ENCODE results near the gene PLBD1.

The PLBD1 gene

DNA sequence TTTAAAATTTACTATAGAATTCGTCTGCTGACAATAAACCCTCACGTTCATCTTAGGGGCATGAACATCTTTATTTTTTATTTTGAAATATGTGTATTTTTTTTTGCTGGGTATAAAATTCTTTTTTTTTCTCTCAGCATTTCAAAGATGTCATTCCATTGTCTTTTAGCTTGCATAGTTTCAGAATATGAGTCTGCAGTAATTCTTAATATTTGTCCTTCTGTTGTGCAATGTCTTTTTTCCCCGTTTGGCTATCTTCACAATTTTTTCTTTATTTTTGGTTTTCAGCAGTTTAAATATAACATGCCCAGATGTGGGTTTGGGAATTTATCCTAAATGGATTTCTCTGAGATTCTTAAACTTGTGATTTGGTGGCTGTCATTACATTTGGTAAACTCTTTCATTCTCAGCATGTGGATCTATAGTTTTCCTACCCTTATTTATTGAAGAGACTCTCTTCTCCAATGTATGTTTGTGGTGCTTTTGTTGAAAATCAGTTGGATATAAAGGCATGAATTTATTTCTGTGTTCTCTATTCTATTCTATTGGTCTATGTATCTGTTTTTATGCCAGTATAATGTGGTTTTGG is 37.8 kb upstream of the PLBD1 start:
- peaks cover 0 to 10% (median 0%) of the 10 kb centered on the region in 10 experiments; a peak in 3 of 20 replicates for H3K4me1 ChIP-seq
- H3K36me3 ChIP-seq, result no peaks in the 10 kb centered on the region
- no peaks in the 10 kb centered on the region for H4K20me1 ChIP-seq
- no peak overlapping the region for H3K9ac ChIP-seq
- H3K27me3 ChIP-seq, result no peaks in the 10 kb centered on the region
- H3K27ac ChIP-seq, result no peak overlapping the region
- H3K4me3 ChIP-seq, result no peak overlapping the region
- H3K9me3 ChIP-seq (replicated peaks in 1 of 11), result peaks cover 35 to 75% (median 62%) of the 10 kb centered on the region in 11 experiments
- no peak overlapping the region for H3K4me2 ChIP-seq
- TF ChIP-seq Cebpa-rat (IDR thresholded peaks at IDR 0.05), result no peak

DNA sequence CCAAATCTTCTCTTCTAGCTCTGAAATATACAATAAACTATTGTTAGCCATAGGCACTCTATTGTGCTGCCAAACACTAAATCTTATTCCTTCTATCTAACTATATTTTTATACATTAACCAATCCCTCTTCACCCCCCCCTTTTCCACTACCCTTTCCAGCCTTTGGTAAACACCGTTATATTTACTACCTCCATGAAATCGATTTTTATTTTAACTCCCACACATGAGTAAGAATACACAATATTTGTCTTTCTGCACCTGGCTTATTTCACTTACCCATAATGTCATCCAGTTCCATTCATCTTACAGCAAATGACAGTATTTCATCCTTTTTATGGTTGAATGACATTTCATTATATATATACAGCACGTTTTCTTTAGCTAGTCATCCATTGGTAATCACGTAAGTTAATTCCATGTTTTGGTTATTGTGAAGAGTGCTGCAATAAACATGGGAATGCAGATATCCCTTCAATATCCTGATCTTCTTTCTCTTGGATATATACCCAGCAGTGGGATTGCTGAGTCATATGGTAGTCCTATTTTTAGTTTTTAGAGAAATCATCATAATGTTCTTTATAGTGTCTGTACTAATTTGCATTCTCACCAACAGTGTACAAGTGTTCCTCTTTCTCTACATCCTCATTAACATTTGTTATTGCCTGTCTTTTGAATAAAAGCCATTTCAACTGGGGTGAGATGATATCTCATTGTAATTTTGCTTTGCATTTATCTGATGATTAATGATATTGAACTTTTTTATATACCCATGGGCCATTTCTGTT is 34.2 kb upstream of the PLBD1 start:
- H3K4me3 ChIP-seq, result no peak overlapping the region
- no peak overlapping the region for H3K9ac ChIP-seq

DNA sequence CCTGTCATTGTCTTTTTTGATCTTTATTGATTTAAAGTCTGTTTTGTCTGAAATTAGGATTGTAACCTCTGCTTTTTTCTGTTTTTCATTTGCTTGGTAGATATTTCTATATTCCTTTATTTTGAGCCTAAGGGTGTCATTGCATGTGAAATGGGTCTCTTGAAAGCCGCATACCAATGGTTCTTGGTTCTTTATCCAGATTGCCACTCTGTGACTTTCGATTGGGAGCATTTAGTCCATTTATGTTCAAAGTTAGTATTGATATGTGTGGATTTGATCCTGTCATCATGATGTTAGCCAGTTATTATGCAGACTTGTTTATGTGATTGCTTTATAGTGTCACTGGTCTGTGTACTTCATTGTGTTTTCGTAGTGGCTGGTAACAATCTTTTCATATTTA is 29.8 kb upstream of the PLBD1 start:
- no peak for TF ChIP-seq Cebpa-rat (IDR thresholded peaks at IDR 0.05)
- no peaks in the 10 kb centered on the region for H3K27me3 ChIP-seq
- H3K9me3 ChIP-seq (replicated peaks in 1 of 11), result peaks cover 14 to 40% (median 21%) of the 10 kb centered on the region in 11 experiments; a peak in 20 of 22 replicates
- H3K36me3 ChIP-seq, result no peaks in the 10 kb centered on the region
- no peak overlapping the region for H3K27ac ChIP-seq
- no peaks in the 10 kb centered on the region for H4K20me1 ChIP-seq
- H3K4me2 ChIP-seq, result no peak overlapping the region
- no peak overlapping the region for H3K4me3 ChIP-seq
- peaks cover 0 to 9% (median 0%) of the 10 kb centered on the region in 10 experiments; a peak in 3 of 20 replicates for H3K4me1 ChIP-seq
- H3K9ac ChIP-seq, result no peak overlapping the region

More for the DNA sequence above, 34.2 kb upstream of the PLBD1 start:
- peaks cover 37 to 67% (median 52%) of the 10 kb centered on the region in 11 experiments for H3K9me3 ChIP-seq (replicated peaks in 1 of 11)
- H3K4me1 ChIP-seq, result peaks cover 0 to 10% (median 0%) of the 10 kb centered on the region in 10 experiments; a peak in 3 of 20 replicates
- TF ChIP-seq Cebpa-rat (IDR thresholded peaks at IDR 0.05), result no peak
- no peaks in the 10 kb centered on the region for H3K27me3 ChIP-seq
- no peaks in the 10 kb centered on the region for H4K20me1 ChIP-seq
- no peak overlapping the region for H3K27ac ChIP-seq
- 0 out of 22 replicates have a peak overlapping the region, but pooled peaks of 1 of the 11 experiments have one; percentile 40 for H3K4me2 ChIP-seq
- no peaks in the 10 kb centered on the region for H3K36me3 ChIP-seq

DNA sequence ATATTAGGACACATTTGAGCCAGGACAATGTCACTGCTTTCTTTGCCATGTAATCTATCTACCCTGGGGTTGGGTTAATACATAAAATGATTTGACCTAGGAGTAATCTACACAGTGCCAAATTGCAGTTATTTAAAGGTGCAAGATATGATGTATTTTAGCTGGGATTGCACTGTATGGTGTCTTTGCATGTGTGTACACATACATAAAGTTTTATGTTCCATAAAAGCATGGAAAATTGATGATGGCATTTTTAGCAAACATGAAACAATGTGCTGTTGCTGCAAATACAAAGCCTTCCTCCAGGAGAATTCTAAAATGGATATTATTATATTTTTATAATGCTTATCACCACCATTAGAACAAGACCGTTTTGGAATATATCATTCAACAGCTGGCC is 24.0 kb upstream of the PLBD1 start:
- no peak for TF ChIP-seq Cebpa-rat (IDR thresholded peaks at IDR 0.05)
- Histone ChIP-seq H3K27ac (no peak overlapping the region), H3K4me3 (no peak overlapping the region), H3K9me3 (replicated peaks in 1 of 11) (peaks cover 0 to 25% (median 7%) of the 10 kb centered on the region in 11 experiments; a peak in 10 of 22 replicates), H3K4me1 (no peaks in the 10 kb centered on the region), H3K36me3 (no peaks in the 10 kb centered on the region), H3K9ac (no peak overlapping the region), H4K20me1 (no peaks in the 10 kb centered on the region), H3K27me3 (no peaks in the 10 kb centered on the region), H3K4me2 (no peak overlapping the region)

DNA sequence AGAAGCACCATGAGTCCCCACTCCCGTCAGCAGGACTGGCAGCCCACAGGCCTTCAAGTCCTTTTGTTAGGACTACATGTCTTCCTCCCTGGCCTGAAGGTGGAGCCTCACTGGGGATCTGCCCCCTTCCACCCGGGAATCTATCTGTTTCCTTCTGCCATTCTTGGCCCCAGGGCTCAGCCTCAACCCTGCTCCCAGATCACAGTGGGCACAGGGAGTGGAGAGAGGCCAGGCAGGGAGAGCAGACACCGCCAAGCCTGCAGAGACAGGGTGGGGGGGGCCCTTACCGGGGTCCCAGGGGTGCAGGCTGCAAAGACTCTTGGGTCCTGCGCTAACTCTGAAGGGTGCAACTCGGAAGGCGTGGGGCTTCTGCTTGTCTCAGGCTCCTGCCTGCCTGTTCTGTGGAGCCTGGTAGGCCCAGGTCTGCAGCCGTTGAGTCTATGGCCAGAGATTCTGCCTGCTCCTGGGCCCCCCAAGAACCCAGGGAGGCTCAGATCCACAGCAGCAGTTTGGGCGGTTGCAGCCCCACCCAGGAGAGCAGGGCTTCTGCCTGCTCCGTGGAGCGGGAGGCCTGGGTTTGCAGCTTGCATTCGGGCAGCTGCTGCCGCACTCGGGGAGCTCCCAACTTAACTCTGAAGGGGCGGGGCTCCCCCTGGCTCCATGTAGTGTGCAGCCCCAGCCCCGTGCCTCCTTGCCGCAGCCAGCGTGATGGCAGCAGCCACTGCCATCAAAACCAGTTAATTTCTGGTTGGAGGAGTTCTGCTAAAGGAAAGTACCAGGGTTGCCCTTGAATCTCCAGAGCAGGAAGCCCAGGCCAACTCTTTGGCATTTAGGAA is 21.7 kb upstream of the PLBD1 start:
- Histone ChIP-seq H3K9me3 (replicated peaks in 1 of 11) (peaks cover 0 to 15% (median 5%) of the 10 kb centered on the region in 11 experiments; a peak in 6 of 22 replicates), H3K4me1 (no peaks in the 10 kb centered on the region), H3K27me3 (no peaks in the 10 kb centered on the region), H3K36me3 (no peaks in the 10 kb centered on the region), H3K4me3 (no peak overlapping the region), H3K27ac (no peak overlapping the region), H3K4me2 (no peak overlapping the region), H3K9ac (no peak overlapping the region), H4K20me1 (no peaks in the 10 kb centered on the region)
- TF ChIP-seq Cebpa-rat (IDR thresholded peaks at IDR 0.05), result no peak

DNA sequence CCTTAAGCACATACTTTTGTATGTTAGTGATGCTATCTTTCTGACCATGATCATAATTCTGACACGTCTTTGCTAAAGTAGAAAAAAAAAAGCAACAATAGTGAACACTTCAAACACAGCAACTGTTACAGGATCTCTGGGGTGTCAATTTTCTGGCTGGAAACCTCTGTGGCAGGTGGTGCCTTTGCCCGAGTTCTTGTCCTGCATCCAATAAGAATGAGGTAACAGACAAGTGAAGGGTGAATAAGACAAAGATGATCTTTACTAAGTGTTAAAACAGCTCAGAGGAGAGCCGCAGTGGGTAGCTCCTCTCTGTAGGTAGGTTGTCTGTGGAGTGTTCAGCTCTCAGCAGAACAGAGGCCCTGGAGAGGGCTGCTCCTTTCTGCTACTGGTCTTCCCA is 20.9 kb upstream of the PLBD1 start:
- Histone ChIP-seq H3K36me3 (no peaks in the 10 kb centered on the region), H3K4me3 (no peak overlapping the region), H3K4me1 (no peaks in the 10 kb centered on the region), H3K9ac (no peak overlapping the region), H3K9me3 (replicated peaks in 1 of 11) (peaks cover 0 to 13% (median 5%) of the 10 kb centered on the region in 11 experiments; a peak in 6 of 22 replicates), H4K20me1 (no peaks in the 10 kb centered on the region), H3K27me3 (no peaks in the 10 kb centered on the region), H3K4me2 (no peak overlapping the region), H3K27ac (no peak overlapping the region)
- TF ChIP-seq Cebpa-rat (IDR thresholded peaks at IDR 0.05), result no peak

DNA sequence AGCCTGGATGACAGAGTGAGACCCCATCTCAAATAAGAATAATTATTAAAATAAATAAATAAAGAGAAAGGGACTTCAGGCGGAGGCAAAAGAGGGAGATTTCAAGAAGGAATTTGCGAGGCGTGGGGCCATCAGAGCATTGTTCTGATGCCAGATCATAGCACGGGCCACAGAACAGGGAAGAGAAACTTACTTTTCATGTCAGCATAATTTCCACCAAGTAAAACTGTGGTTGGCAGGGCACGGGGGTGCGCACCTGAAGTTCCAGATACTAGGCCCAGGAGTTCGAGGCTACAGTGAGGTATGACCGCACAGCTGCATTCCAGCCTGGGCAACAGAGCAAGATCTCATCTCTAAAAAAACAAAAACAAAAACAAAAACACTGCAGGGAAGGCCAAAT is 11.0 kb upstream of the PLBD1 start:
- Histone ChIP-seq H3K4me2 (0 out of 22 replicates have a peak overlapping the region, but pooled peaks of 1 of the 11 experiments have one; percentile 14), H3K9me3 (replicated peaks in 1 of 11) (peaks cover 0 to 18% (median 0%) of the 10 kb centered on the region in 11 experiments; a peak in 1 of 22 replicates), H3K36me3 (no peaks in the 10 kb centered on the region), H3K27ac (0 out of 22 replicates have a peak overlapping the region, but pooled peaks of 1 of the 11 experiments have one; percentile 44), H3K4me3 (no peak overlapping the region), H4K20me1 (no peaks in the 10 kb centered on the region), H3K9ac (no peak overlapping the region), H3K27me3 (no peaks in the 10 kb centered on the region), H3K4me1 (peaks cover 0 to 33% (median 6%) of the 10 kb centered on the region in 10 experiments; a peak in 10 of 20 replicates)
- TF ChIP-seq Cebpa-rat (IDR thresholded peaks at IDR 0.05), result no peak

DNA sequence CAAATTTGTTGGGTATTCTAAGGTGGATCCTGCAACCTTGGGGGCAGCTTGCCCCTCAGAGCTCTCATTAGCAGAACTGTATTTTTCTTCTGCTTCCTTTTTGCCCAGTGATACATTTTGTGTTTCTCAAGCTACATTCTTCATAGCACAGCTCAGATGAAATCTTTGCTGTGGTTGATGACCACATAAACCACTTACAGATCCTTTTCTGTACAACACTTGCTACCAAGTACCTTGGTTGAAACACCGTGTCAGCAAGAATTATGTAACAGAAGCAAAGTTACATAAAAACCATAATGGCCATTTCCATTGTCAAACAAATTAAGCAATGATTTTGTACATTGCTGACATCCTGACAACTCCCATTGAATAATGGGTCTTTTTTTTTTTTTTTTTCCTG is 9.7 kb upstream of the PLBD1 start:
- H3K9ac ChIP-seq, result no peak overlapping the region
- no peaks in the 10 kb centered on the region for H3K36me3 ChIP-seq
- H3K9me3 ChIP-seq (replicated peaks in 1 of 11), result peaks cover 0 to 18% (median 0%) of the 10 kb centered on the region in 11 experiments; a peak in 1 of 22 replicates
- H3K4me2 ChIP-seq, result peak overlapping the region in 5 of 11 experiments; percentile 1 to 37 (median 28); a peak in 4 of 22 replicates
- peaks cover 0 to 33% (median 6%) of the 10 kb centered on the region in 10 experiments; a peak in 10 of 20 replicates for H3K4me1 ChIP-seq
- H3K27ac ChIP-seq, result peak overlapping the region in 2 of 11 experiments; percentile 7 to 49; a peak in 3 of 22 replicates
- peak in 3 of 11 experiments; percentile 17 to 53 (median 44); a peak in 2 of 22 replicates for TF ChIP-seq Cebpa-rat (IDR thresholded peaks at IDR 0.05)
- H4K20me1 ChIP-seq, result no peaks in the 10 kb centered on the region
- no peaks in the 10 kb centered on the region for H3K27me3 ChIP-seq
- no peak overlapping the region for H3K4me3 ChIP-seq
